ENCODE data around the gene HOXD8.

The HOXD8 gene

GRCh38 chr2:176114120-176114929 lies 15.2 kb upstream of the HOXD8 start:
- Mint-ChIP-seq H3K36me3 (ENCODE audit: low read depth) (peaks cover 2% of the 10 kb centered on the region), H3K4me1 (ENCODE audit: low read depth) (peaks cover 8% of the 10 kb centered on the region), H3K9me3 (peaks cover 6% of the 10 kb centered on the region), H3K4me3 (no peak overlapping the region), H3K27me3 (ENCODE audit: low read depth) (peaks cover 95% of the 10 kb centered on the region), H3K27ac (no peak overlapping the region)

- H3K9me3 Mint-ChIP-seq: peaks cover 3% of the 10 kb centered on the region
- peaks cover 2% of the 10 kb centered on the region for H3K36me3 Mint-ChIP-seq (ENCODE audit: low read depth)
- H3K27me3 Mint-ChIP-seq (ENCODE audit: low read depth): peaks cover 95% of the 10 kb centered on the region
- H3K4me1 Mint-ChIP-seq (ENCODE audit: low read depth): peaks cover 9% of the 10 kb centered on the region
- no peak overlapping the region for H3K4me3 Mint-ChIP-seq
- no peak overlapping the region for H3K27ac Mint-ChIP-seq
These were observed 14.4 kb upstream of the HOXD8 start for GRCh38 chr2:176114930-176115625.

- no peak within 1 kb of the TSS for H3K27ac Mint-ChIP-seq
- H3K4me3 Mint-ChIP-seq: no peak within 1 kb of the TSS
- peaks cover 2% of the 10 kb centered on the region for H3K36me3 Mint-ChIP-seq (ENCODE audit: low read depth)
- H3K27me3 Mint-ChIP-seq (ENCODE audit: low read depth): peaks cover 95% of the 10 kb centered on the region
- H3K9me3 Mint-ChIP-seq: peaks cover 3% of the 10 kb centered on the region
- H3K4me1 Mint-ChIP-seq (ENCODE audit: low read depth): peaks cover 9% of the 10 kb centered on the region
These were observed 13.4 kb upstream of the HOXD8 start, which contains the start of gene HOXD10 for GRCh38 chr2:176115883-176116813. TSS of gene HOXD10 (plus strand) at chr2:176116778. CDS start at chr2:176116834, 56 bp downstream.

- Mint-ChIP-seq H3K27ac (no peak overlapping the region), H3K4me1 (ENCODE audit: low read depth) (peaks cover 9% of the 10 kb centered on the region), H3K9me3 (peaks cover 3% of the 10 kb centered on the region), H3K27me3 (ENCODE audit: low read depth) (peaks cover 88% of the 10 kb centered on the region), H3K4me3 (no peak overlapping the region), H3K36me3 (ENCODE audit: low read depth) (peaks cover 2% of the 10 kb centered on the region)
These were observed 12.2 kb upstream of the HOXD8 start for GRCh38 chr2:176117162-176117822.

- Mint-ChIP-seq H3K27me3 (ENCODE audit: low read depth) (peaks cover 85% of the 10 kb centered on the region), H3K9me3 (peaks cover 3% of the 10 kb centered on the region), H3K36me3 (ENCODE audit: low read depth) (peaks cover 2% of the 10 kb centered on the region), H3K4me3 (no peak overlapping the region), H3K27ac (no peak overlapping the region), H3K4me1 (ENCODE audit: low read depth) (peaks cover 9% of the 10 kb centered on the region)
These were observed 11.6 kb upstream of the HOXD8 start for GRCh38 chr2:176117823-176118371.

GRCh38 chr2:176118601-176119339 lies 10.7 kb upstream of the HOXD8 start:
- peaks cover 9% of the 10 kb centered on the region for H3K4me1 Mint-ChIP-seq (ENCODE audit: low read depth)
- H3K9me3 Mint-ChIP-seq: peaks cover 3% of the 10 kb centered on the region
- H3K27me3 Mint-ChIP-seq (ENCODE audit: low read depth): peaks cover 84% of the 10 kb centered on the region
- H3K27ac Mint-ChIP-seq: peak overlapping the region; percentile 46
- peaks cover 2% of the 10 kb centered on the region for H3K36me3 Mint-ChIP-seq (ENCODE audit: low read depth)
- peak overlapping the region; percentile 56 for H3K4me3 Mint-ChIP-seq

- no peak overlapping the region for H3K27ac Mint-ChIP-seq
These were observed 8.9 kb upstream of the HOXD8 start for GRCh38 chr2:176120364-176121189.

GRCh38 chr2:176121190-176122051 lies 8.1 kb upstream of the HOXD8 start:
- Mint-ChIP-seq H3K27ac (no peak overlapping the region), H3K9me3 (peaks cover 3% of the 10 kb centered on the region), H3K4me3 (no peak overlapping the region)

More at GRCh38 chr2:176120364-176121189, 8.9 kb upstream of the HOXD8 start:
- Mint-ChIP-seq H3K9me3 (peaks cover 3% of the 10 kb centered on the region), H3K4me3 (no peak overlapping the region), H3K36me3 (ENCODE audit: low read depth) (peaks cover 2% of the 10 kb centered on the region), H3K4me1 (ENCODE audit: low read depth) (peaks cover 9% of the 10 kb centered on the region), H3K27me3 (ENCODE audit: low read depth) (peaks cover 86% of the 10 kb centered on the region)

GRCh38 chr2:176122052-176122682 lies 7.3 kb upstream of the HOXD8 start:
- Mint-ChIP-seq H3K36me3 (ENCODE audit: low read depth) (peaks cover 2% of the 10 kb centered on the region), H3K27ac (peak overlapping the region; percentile 49), H3K4me1 (ENCODE audit: low read depth) (peaks cover 9% of the 10 kb centered on the region), H3K27me3 (ENCODE audit: low read depth) (peaks cover 88% of the 10 kb centered on the region), H3K9me3 (peaks cover 3% of the 10 kb centered on the region), H3K4me3 (no peak overlapping the region)

More at GRCh38 chr2:176121190-176122051, 8.1 kb upstream of the HOXD8 start:
- Mint-ChIP-seq H3K36me3 (ENCODE audit: low read depth) (peaks cover 2% of the 10 kb centered on the region), H3K27me3 (ENCODE audit: low read depth) (peaks cover 88% of the 10 kb centered on the region), H3K4me1 (ENCODE audit: low read depth) (peaks cover 9% of the 10 kb centered on the region)

- H3K36me3 Mint-ChIP-seq (ENCODE audit: low read depth): peaks cover 2% of the 10 kb centered on the region
- H3K27ac Mint-ChIP-seq: peak within 1 kb of the TSS; percentile 49
- peaks cover 3% of the 10 kb centered on the region for H3K9me3 Mint-ChIP-seq
- H3K4me1 Mint-ChIP-seq (ENCODE audit: low read depth): peaks cover 9% of the 10 kb centered on the region
- no peak within 1 kb of the TSS for H3K4me3 Mint-ChIP-seq
- peaks cover 89% of the 10 kb centered on the region for H3K27me3 Mint-ChIP-seq (ENCODE audit: low read depth)
These were observed 6.7 kb upstream of the HOXD8 start, which contains the start of gene HOXD9 for GRCh38 chr2:176122683-176123410. TSS of gene HOXD9 (plus strand) at chr2:176122719. CDS start at chr2:176122769, 50 bp downstream.

Data from T-helper 1 cell treated with Interleukin-12 subunit alpha and Interleukin-12 subunit beta and Interleukin-4 antibody, amounts not matched to agents 30 μg/mL and 1 μg/mL, for 36 hours (primary cell).